HepG2 (cell line): ENCODE measurements around the gene USP17L10. TPM values are rescaled to one million over a fixed set of nuclear protein-coding genes. Genes with fewer than 3 reads are reported as not detected.
"Not testable (repeated sequence)": the region's sequence is repeated elsewhere in the genome, so short reads cannot be mapped to it uniquely, and the experiment has no call there.

ENCODE experiments used
- ATAC-seq: fragments of 200-7000 bp; cut with Tn5 transposase; 3 replicates; pipeline ENCODE4 v1.9.1; 2020; ENCODE audit warnings: mild to moderate bottlenecking, moderate library complexity
- BruUV-seq: library from RNA; stranded (reverse); fragments of 400-500 nt; replicated peaks from 2 replicates; lab custom pipeline; 2021; lab: Mats Ljungman, UMichigan
- CTCF ChIA-PET: fragments of 300-600 bp; formaldehyde crosslinking; extraction: SDS; loops from one replicate; lab custom pipeline; 2021; ENCODE audit warnings: low total read pairs, inconsistent platforms, low intra/inter-chr PET ratio; lab: Yijun Ruan, JAX
- POLR2A ChIA-PET: fragments of 350-600 bp; sonication (Branson Sonifier 250); formaldehyde crosslinking; loops from one replicate; lab custom pipeline; 2020; ENCODE audit warnings: antibody characterized with exemption, inconsistent platforms; lab: Yijun Ruan, JAX
- DNase-seq: peaks from one replicate; pipeline ENCODE4 v3.0.0-alpha.2; 2015; ENCODE audit warnings: low spot score
- FAIRE-seq: peaks from 3 replicates; lab custom pipeline; 2011; peaks lifted over from hg19 to GRCh38; lab: Jason Lieb, UNC
- H2AFZ ChIP-seq: one replicate; pipeline ENCODE4 v1.6.1; 2011; ENCODE audit warnings: low read length, inconsistent platforms
- H3K27ac ChIP-seq: fragments of 300-600 bp; 3 replicates; pipeline ENCODE4 v1.8.0; 2011; ENCODE audit warnings: mixed run types, mild to moderate bottlenecking, mixed read lengths, low read length, inconsistent platforms; ENCODE audit not compliant: insufficient read depth; ENCODE audit errors: extremely low read length
- H3K27me3 ChIP-seq, 2 experiments: fragments of 200-600 bp in 1 of 2; 2 replicates in 1 of 2; 3 replicates in 1 of 2; pipeline versions ENCODE4 v1.6.0 to v1.8.0; 2011; ENCODE audit warnings: low read length in 2 of 2, mild to moderate bottlenecking in 2 of 2, moderate library complexity in 2 of 2, inconsistent platforms in 1 of 2; ENCODE audit not compliant: insufficient read depth in 2 of 2, control insufficient read depth in 1 of 2
- H3K36me3 ChIP-seq, 2 experiments: fragments of 200-600 bp in 1 of 2; replicated peaks in 1 of 2; 2 replicates in 1 of 2; 3 replicates in 1 of 2; pipeline versions ENCODE4 v1.5.1 to v1.8.0; 2011; ENCODE audit warnings: low read length in 2 of 2, inconsistent platforms in 1 of 2; ENCODE audit not compliant: insufficient read depth in 2 of 2, control insufficient read depth in 1 of 2
- H3K4me1 ChIP-seq: 2 replicates; pipeline ENCODE4 v1.5.1; 2012; ENCODE audit warnings: low read length, inconsistent platforms; ENCODE audit not compliant: insufficient read depth
- H3K4me2 ChIP-seq: 2 replicates; pipeline ENCODE4 v1.6.0; 2011; ENCODE audit warnings: low read depth, low read length, inconsistent platforms
- H3K4me3 ChIP-seq, 3 experiments: fragments of 200-600 bp in 1 of 3; sonication (generic), shearing (Covaris generic) in 1 of 3; replicated peaks in 1 of 3; 2 replicates each; pipeline ENCODE4 v1.5.1; 2011 to 2016; ENCODE audit warnings: low read length in 3 of 3, inconsistent platforms in 2 of 3, low read depth in 2 of 3, mild to moderate bottlenecking in 2 of 3, control low read depth in 1 of 3, mixed read lengths in 1 of 3; ENCODE audit not compliant: insufficient read depth in 1 of 3
- H3K79me2 ChIP-seq: one replicate; pipeline ENCODE4 v1.6.1; 2011; ENCODE audit warnings: low read length, inconsistent platforms; ENCODE audit not compliant: insufficient read depth
- H3K9ac ChIP-seq: 2 replicates; pipeline ENCODE4 v1.6.0; 2011; ENCODE audit warnings: mild to moderate bottlenecking, low read depth, low read length, inconsistent platforms; ENCODE audit not compliant: insufficient read depth
- H3K9me3 ChIP-seq: 2 replicates; pipeline ENCODE4 v1.5.1; 2012; ENCODE audit warnings: mild to moderate bottlenecking, low read length
- H4K20me1 ChIP-seq: 2 replicates; pipeline ENCODE4 v1.6.0; 2011; ENCODE audit warnings: inconsistent platforms, mild to moderate bottlenecking, low read length, moderate library complexity; ENCODE audit not compliant: insufficient read depth
- WGBS: methylation state at CpG from one replicate; pipeline ENCODE4 v1.1.6; 2017; ENCODE audit warnings: low lambda C conversion rate; 5-methylcytosine and 5-hydroxymethylcytosine counted together
- in situ Hi-C: cut with HindIII; loops from 2 replicates; pipeline ENCODE4 v1.10.0; 2017; ENCODE audit warnings: low pct_unique_long_range_greater_than_20kb; ENCODE audit not compliant: extremely low pct_ligation_motif_present
- intact Hi-C: fragments of 100-400 bp; cut with micrococcal nuclease; formaldehyde crosslinking; loops from one replicate; pipeline ENCODE4 v1.10.0; 2022; ENCODE audit not compliant: unreplicated experiment
- polyA plus RNA-seq, 8 experiments: library from polyadenylated mRNA; depleted of rRNA in 3 of 8; stranded (reverse) in 7 of 8; unstranded in 1 of 8; fragments of >200 nt; fragmentation: Illumina TruSeq in 4 of 8; extraction: Trizol in 4 of 8; gene quantifications; 2 replicates each; pipeline versions ENCODE4 v1.2.1 to v1.2.3, GENCODE V29; 2011 to 2016; ENCODE audit warnings: low read depth in 4 of 8, missing spikeins in 1 of 8, mixed read lengths in 1 of 8; ENCODE audit not compliant: insufficient read depth in 1 of 8
- total RNA-seq, 5 experiments: library from RNA; depleted of rRNA; stranded (reverse); fragments of >200 nt; fragmentation: Illumina TruSeq; extraction: Trizol; gene quantifications; 2 replicates each; pipeline ENCODE4 v1.2.3, GENCODE V29; 2016; ENCODE audit warnings: low read depth in 1 of 5

The USP17L10 gene
- total and polyA plus RNA-seq, 2 of the 13 experiments (the other 11 are each of a cell fraction or from before 2014, with no cell fraction given), result not detected

DNA sequence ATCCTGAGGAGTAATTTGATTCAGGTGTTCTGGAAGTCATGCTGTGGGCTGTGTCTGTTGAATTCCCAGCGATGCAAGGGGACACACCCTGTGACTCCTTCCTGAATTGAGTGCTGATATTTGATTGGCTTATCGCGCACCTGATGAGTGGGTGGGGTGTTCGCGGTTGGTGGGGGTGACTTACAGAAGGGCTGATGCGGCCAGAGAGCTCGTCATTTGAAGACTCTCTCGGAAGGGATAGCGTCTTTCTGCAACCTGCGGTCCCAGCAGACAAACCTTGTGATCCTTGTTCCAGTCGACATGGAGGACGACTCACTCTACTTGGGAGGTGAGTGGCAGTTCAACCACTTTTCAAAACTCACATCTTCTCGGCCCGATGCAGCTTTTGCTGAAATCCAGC is 33.1 kb downstream of the USP17L10 start, which contains the start of gene USP17L17:
Gene USP17L17 (plus strand): TSS at position 301 of the 400 bp plus-strand sequence. CDS start 0 bp downstream, at position 301.
- POLR2A ChIA-PET, in situ Hi-C loops, ATAC-seq: not testable (repeated sequence)

DNA sequence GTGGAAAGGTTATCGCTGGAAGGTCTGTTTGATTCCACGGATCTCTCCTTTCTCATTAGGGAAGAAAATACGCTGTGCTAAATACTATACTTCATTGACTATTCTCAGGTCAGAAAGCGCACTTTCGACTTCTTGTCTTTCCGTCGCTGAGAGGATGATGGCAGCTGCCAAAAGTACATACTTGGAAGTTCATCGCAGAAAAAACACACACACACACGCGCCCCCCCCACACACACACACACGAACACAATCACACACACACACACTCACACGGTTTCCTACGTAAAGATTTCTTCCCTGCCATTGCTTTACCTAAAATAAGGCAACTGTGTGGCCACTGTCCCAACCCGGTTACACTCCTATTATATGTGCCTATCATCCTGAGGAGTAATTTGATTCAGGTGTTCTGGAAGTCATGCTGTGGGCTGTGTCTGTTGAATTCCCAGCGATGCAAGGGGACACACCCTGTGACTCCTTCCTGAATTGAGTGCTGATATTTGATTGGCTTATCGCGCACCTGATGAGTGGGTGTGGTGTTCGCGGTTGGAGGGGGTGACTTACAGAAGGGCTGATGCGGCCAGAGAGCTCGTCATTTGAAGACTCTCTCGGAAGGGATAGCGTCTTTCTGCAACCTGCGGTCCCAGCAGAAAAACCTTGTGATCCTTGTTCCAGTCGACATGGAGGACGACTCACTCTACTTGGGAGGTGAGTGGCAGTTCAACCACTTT is 37.7 kb downstream of the USP17L10 start, which contains the start of gene USP17L18:
Gene USP17L18 (plus strand): TSS at position 678 of the 728 bp plus-strand sequence. CDS start 0 bp downstream, at position 678.
- H3K4me1 ChIP-seq, ATAC-seq, H3K79me2 ChIP-seq, H3K4me2 ChIP-seq, CTCF ChIA-PET, H4K20me1 ChIP-seq, in situ Hi-C loops, BruUV-seq, DNase-seq, H3K36me3 ChIP-seq, H3K9me3 ChIP-seq, H2AFZ ChIP-seq, H3K4me3 ChIP-seq, FAIRE-seq, intact Hi-C loops, H3K27me3 ChIP-seq, H3K27ac ChIP-seq, H3K9ac ChIP-seq, POLR2A ChIA-PET: not testable (repeated sequence)
- WGBS, result 49% methylated on average over 22 of the region's 26 CpGs

More for the DNA sequence above, 33.1 kb downstream of the USP17L10 start, which contains the start of gene USP17L17:
- H2AFZ ChIP-seq, H3K9me3 ChIP-seq, BruUV-seq, H4K20me1 ChIP-seq, CTCF ChIA-PET, H3K27ac ChIP-seq, H3K36me3 ChIP-seq, H3K27me3 ChIP-seq, H3K9ac ChIP-seq, DNase-seq, H3K79me2 ChIP-seq, intact Hi-C loops, H3K4me3 ChIP-seq, H3K4me1 ChIP-seq, FAIRE-seq, H3K4me2 ChIP-seq: not testable (repeated sequence)
- 43% methylated on average over 11 of the region's 14 CpGs for WGBS

DNA sequence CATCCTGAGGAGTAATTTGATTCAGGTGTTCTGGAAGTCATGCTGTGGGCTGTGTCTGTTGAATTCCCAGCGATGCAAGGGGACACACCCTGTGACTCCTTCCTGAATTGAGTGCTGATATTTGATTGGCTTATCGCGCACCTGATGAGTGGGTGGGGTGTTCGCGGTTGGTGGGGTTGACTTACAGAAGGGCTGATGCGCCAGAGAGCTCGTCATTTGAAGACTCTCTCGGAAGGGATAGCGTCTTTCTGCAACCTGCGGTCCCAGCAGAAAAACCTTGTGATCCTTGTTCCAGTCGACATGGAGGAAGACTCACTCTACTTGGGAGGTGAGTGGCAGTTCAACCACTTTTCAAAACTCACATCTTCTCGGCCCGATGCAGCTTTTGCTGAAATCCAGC is 42.6 kb downstream of the USP17L10 start, which contains the start of gene USP17L19:
Gene USP17L19 (plus strand): TSS at position 301 of the 400 bp plus-strand sequence. CDS start 0 bp downstream, at position 301.
- no CpG with 5 or more reads among the region's 13 CpGs for WGBS
- H3K4me3 ChIP-seq, CTCF ChIA-PET, H3K79me2 ChIP-seq, H3K27me3 ChIP-seq, POLR2A ChIA-PET, in situ Hi-C loops, H3K36me3 ChIP-seq, BruUV-seq, DNase-seq, H3K4me2 ChIP-seq, H3K9me3 ChIP-seq, H3K27ac ChIP-seq, H4K20me1 ChIP-seq, ATAC-seq, FAIRE-seq, H2AFZ ChIP-seq, H3K9ac ChIP-seq, H3K4me1 ChIP-seq, intact Hi-C loops: not testable (repeated sequence)

DNA sequence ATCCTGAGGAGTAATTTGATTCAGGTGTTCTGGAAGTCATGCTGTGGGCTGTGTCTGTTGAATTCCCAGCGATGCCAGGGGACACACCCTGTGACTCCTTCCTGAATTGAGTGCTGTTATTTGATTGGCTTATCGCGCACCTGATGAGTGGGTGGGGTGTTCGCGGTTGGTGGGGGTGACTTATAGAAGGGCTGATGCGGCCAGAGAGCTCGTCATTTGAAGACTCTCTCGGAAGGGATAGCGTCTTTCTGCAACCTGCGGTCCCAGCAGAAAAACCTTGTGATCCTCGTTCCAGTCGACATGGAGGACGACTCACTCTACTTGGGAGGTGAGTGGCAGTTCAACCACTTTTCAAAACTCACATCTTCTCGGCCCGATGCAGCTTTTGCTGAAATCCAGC is 47.4 kb downstream of the USP17L10 start, which contains the start of gene USP17L20:
Gene USP17L20 (plus strand): TSS at position 301 of the 400 bp plus-strand sequence. CDS start 0 bp downstream, at position 301.
- H3K79me2 ChIP-seq, H2AFZ ChIP-seq, H3K27ac ChIP-seq, ATAC-seq, H3K4me2 ChIP-seq, H3K27me3 ChIP-seq, H3K9me3 ChIP-seq, intact Hi-C loops, BruUV-seq, in situ Hi-C loops, DNase-seq, POLR2A ChIA-PET, H3K36me3 ChIP-seq, H3K4me1 ChIP-seq, FAIRE-seq, H4K20me1 ChIP-seq, CTCF ChIA-PET, H3K4me3 ChIP-seq, H3K9ac ChIP-seq: not testable (repeated sequence)
- no CpG with 5 or more reads among the region's 15 CpGs for whole genome bisulfite sequencing
